HG02840 (cell line): ENCODE data around the gene RELB.
"Not testable (repeated sequence)": the region's sequence is repeated elsewhere in the genome, so short reads cannot be mapped to it uniquely, and the experiment has no call there.

ENCODE experiments used
- ATAC-seq: cut with Tn5 transposase; IDR thresholded peaks from one replicate; pipeline ENCODE4 v1.9.1; 2021; ENCODE audit warnings: mild to moderate bottlenecking, moderate library complexity, moderate number of reproducible peaks; ENCODE audit not compliant: unreplicated experiment, low FRiP score

The RELB gene

DNA sequence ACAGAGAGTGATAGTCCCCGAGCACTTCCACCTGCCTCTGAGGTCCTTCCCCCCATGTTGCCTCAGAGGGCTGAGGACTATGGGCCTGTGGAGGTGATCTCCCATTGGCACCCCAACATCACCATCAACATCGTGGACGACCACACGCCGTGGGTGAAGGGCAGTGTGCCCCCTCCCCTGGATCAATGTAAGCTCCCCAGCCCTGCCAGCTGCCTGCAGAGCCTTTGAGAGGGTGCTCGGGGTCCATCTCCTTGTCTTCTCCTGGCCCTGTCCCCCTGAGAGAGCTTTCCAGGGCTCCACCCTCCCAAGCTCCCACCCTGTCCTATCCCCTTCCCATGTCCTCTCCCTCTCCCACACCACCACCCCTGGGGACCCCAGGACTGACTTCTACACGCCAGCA, 14.9 kb upstream of the RELB start:
- ATAC-seq: no peak

DNA sequence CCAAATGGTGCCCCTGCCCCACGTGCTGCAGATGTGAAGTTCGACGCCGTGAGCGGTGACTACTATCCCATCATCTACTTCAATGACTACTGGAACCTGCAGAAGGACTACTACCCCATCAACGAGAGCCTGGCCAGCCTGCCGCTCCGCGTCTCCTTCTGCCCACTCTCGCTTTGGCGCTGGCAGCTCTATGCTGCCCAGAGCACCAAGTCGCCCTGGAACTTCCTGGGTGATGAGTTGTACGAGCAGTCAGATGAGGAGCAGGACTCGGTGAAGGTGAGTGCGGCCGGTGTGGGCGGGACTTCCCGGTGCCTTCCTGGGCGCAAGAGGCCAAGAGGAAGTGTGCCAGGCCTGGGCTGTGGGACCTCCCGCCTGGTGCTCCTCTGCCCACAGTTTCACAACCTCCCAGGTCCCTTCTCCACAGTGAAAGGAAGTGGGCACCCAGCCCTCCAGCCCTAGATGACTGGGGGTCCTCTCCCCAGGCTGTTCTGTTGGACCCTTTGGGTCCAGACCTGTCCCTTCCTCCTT, 14.1 kb upstream of the RELB start:
- no peak for ATAC-seq

DNA sequence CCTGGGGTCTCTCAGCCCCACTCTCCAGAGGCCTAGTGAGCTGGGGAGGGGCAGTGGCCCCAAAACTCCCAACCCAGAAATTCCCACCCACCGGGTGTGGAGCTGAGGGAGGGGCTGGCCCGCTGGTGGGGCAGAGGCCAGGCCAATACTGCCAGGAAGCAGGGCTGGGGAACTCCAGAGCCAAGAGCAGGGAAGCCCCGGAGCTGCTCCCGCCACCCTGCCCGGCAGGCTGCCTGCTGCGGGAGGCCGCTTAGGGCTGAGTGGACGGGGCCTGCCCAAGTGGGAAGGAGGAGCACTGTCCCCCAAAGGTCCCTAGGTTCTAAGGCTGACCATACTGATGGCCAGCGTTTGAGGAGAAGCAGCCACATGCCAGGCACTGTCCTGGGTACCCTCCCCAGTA, 13.0 kb upstream of the RELB start:
- no peak for ATAC-seq

DNA sequence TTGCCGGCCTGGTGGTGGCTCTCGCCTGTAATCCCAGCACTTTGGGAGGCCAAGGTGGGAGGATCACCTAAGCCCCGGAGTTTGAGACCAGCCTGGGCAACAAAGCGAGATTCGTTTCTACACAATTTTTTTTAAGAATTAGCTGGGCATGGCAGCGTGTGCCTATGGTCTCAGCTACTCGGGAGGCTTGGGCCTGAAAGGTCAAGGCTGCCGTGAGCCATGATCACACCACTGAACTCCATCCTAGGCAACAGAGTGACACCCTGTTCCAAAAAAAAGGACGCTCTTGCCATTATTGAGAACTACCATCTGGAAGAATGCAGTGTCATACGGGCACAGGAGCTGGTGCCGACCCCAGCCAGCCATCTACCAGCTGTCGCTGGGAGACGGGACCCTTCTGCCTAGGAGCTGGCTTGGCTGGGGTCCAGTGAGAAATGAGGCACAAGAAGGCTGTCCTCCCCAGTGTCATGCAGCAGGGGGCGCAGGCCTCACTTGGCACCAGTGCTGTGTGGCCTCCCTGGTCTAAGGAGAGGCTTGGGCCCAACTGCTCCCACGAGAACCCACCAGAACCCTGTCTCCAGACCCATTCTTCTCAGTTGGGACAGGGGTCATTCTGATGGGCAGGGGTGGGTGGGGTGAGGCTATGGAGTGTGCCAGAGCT, 12.2 kb upstream of the RELB start:
- ATAC-seq: no peak

DNA sequence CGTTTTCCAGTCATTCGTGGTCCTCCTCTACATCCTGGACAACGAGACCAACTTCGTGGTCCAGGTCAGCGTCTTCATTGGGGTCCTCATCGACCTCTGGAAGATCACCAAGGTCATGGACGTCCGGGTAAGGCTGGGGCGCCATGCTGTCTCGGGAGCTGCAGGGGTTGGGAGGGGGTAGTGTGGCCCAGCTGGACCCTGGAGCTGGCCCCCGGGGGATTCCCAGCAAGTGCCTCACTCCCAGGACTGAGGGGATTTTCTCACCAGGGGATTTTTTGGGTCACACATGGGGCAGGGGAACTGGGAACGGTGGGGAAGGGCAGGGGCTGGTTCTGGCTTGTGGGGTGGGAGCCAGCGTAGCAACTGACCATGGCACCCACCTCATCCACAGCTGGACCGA, 10.8 kb upstream of the RELB start:
- no peak for ATAC-seq

DNA sequence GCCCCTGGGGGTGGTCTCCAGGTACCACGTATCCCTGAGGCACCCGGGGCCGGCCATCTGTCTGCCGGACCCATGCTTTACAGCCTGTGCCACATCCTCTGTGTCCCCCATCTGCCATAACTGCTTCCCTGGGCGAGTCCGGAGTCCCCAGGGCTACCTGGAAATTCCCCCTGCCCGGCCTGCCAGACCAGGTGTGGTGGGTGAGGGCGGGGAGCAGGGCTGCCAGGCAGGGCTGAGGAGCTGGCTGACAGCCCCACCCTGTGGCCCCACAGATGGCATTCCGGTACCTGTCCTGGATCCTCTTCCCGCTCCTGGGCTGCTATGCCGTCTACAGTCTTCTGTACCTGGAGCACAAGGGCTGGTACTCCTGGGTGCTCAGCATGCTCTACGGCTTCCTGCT, 10.3 kb upstream of the RELB start:
- no peak for ATAC-seq

DNA sequence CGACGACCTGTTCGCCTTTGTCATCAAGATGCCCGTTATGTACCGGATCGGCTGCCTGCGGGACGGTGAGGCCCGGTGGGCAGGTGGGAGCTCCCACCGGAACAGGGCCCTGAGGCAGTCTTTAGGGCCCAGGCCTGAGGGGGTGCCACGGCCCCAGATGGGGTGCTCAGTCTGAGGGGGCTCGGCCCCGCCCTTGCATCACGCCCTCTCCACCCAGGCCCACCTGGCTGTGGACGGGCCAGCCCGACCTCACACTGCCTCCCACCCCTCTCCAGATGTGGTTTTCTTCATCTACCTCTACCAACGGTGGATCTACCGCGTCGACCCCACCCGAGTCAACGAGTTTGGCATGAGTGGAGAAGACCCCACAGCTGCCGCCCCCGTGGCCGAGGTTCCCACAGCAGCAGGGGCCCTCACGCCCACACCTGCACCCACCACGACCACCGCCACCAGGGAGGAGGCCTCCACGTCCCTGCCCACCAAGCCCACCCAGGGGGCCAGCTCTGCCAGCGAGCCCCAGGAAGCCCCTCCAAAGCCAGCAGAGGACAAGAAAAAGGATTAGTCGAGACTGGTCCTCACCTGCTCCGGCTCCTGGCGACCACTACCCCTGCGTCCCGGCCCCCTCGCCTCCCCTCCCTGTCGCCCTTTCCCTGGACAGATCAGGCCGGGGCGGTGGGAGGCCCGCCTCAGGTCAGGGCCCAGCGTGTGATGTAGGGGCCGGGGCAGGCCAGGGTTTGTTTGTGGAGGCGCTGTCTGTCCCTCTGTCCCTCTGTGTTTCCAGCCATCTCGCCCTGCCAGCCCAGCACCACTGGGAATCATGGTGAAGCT, 8.7 kb upstream of the RELB start:
- no peak for ATAC-seq

DNA sequence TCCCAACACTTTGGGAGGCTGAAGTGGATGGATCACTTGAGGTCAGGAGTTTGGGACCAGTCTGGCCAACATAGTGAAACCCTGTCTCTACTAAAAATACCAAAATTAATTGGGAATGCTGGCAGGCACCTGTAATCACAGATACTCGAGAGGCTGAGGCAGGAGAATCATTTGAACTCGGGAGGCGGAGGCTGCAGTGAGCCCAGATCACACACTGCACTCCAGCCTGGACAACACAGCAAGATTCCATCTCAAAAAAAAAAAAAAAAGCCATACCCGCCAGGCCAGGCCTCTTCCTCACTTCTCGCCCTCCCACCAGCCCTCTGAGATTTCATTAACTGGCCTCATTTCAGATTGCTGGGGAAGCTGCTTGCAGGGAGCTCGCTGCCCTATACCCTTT, 7.7 kb upstream of the RELB start:
- ATAC-seq: no peak

DNA sequence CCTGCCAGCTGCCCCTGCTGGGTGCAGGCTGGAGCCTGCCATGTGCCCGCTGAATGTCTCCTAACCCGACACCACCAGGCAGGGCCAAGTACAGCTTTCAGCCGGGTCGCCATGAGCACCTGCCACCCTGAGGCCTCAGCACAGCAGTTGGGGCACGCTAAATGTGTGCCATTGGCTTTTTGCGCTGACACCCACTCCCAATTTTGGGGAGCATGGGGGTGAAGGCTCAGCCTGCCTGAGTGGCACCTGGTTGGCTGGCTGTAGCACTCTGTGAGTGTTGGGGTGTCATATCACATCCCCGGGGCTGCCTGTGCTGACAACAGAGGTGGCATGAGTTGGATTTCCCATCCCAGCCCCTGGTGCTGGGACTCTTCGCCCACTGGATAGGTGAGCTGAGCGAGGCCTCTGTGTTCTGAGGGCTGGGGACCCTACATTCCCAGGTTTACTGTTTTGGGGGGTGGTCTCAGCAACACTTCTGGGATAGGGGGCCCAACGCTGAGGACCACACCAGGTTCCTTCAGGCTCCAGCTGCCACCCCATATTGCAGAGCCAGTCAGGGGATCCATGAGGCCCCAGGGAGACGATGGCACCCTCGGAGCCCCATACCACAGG, 7.2 kb upstream of the RELB start:
- no peak for ATAC-seq

DNA sequence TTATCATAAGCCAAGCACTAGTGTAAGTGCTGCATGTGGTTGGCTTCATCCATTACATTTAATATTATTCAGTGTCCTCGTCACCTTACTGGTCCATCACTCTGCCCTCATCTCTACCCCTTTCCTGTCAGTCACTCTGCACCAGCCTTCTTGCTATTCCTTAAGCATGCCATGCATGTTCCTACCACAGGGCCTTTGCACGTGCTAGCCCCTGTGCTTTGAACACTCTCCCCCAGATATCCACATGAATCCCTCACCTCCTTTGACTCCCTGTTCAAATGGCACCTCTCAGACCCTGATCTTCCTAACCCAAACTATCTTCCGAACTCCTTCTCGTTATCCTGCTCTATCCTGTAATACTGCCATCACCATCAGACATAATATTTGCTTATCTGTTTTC, 3.2 kb upstream of the RELB start:
- no peak for ATAC-seq

DNA sequence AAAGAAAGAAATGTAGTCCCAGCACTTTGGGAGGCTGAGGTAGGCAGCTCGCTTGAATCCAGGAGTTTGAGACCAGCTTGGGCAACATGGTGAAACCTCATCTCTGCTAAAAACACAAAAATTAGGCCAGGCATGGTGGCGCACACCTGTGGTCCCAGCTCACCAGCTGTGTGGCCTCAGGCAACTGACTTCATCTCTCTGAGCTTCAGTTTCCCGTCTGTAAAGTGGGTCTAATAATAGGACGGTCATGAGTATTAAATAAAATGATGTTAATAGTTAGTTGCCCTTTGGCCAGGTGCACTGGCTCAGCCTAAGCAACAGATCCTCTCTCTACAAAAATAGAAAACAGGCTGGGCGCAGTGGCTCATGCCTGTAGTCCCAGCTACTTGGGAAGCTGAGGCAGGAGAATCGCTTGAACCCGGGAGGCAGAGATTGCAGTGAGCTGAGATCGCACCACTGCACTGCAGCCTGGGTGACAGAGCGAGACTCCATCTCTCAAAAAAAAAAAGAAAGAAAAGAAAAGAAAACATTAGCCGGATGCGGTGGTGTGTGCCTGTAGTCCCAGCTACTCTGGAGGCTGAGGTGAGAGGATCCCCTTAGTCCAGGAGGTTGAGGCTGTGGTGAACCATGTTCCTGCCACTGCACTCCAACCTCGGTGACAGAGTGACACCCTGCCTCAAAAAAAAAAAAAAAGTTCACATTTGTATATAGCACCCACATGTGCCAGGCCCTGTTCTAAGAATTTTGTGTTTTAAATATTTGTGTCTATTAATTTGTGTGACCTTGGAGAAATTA, 1.9 kb upstream of the RELB start:
- ATAC-seq: not testable (repeated sequence)

DNA sequence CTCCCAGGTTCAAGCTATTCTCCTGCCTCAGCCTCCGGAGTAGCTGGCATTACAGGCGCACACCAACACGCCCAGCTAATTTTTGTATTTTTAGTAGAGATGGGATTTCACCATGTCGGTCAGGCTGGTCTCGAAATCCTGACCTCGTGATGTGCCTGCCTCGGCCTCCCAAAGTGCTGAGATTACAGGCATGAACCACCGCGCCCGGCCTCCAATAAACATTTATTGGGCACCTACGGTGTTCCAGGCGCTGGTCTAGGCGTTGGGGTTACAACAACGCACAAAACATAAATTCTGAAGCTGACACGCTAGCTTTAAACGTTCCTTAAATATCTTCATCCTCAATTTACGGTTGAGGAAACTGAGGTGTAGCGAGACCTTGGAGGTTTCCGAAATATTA, 599 bp upstream of the RELB start:
- not testable (repeated sequence) for ATAC-seq

DNA sequence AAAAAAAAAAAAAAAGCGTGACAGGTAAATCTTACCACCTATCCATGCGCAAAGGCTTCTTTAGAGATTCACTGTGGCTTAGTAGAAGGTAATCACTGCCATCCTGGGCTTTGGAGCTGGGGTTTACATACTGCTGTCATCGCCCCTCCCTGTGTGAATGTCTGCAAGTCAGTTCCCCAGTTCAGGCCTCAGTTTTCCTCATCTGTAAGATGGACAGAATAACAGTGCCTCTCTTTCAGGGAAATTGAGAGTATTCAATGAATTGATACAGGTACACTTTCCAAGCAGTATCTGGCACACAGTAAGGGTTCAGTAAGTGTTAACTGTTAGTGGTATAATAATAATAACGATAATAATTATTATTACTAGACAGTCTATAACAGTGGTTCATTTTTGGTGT, 2.2 kb downstream of the RELB start:
- ATAC-seq: no peak

DNA sequence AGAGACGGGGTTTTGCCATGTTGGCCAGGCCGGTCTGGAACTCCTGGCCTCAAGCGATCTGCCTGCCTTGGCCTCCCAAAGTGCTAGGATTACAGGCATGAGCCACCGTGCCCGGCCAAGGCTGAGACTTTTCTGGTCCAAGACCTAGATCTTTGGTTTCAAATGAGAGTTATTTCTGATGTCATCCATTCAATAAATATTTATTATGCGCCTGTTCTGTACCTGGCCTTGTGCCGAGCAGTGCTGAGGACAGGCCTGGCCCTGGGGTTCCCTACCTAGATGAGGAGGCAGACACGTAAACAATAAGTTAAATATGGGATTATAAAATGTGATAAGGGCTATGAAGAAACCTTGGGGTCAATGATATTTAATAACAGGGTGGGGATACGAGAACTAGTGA, 4.5 kb downstream of the RELB start:
- no peak for ATAC-seq

DNA sequence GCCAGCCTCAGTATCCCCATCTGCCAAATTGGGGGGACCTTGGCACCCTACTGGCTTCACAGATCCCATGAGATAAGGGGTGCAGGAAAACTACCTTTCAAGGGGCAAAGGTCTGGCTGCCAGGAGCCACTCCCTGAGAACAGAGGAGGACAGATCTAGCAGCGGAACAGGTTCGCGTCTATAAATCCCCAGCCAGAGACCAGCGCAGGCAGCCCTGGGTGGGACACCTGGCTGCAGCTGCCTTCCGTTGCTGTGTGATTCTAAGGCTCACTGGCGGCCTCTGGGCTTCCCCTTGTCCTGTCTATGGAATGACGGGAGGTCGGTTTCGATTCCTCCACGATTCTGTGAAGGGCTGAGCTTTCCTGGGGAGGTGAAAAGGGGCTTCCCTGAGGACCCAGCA, 7.3 kb downstream of the RELB start:
- no peak for ATAC-seq

DNA sequence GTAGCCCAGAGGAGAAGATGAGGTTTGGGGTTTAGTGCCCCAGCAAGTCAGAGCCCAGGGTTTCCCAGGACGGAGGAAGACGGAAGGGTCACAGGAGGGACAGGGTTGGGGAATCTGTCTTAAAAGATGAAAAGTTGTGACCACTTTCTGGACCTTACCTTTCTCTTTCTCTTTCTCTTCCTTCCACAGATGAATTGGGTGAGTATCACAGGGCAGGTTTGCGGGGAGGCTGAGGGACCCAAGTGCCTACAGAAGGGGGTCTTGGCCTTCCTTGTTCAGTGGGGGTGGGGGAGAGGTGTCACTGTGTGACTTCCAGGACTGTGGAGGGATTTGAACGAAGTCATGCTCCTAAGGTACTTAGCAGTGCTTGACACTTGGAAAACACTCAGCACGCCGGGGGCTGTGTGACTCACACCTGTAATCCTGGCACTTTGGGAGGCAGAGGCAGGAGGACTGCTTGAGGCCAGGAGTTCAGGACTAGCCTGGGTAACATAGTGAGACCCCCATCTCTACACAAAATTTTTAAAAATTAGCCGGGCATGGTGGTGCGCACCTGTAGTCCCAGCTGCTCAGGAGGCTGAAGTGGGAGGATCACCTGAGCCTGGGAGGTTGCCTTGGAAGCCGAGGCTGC, 8.5 kb downstream of the RELB start:
- no peak for ATAC-seq

DNA sequence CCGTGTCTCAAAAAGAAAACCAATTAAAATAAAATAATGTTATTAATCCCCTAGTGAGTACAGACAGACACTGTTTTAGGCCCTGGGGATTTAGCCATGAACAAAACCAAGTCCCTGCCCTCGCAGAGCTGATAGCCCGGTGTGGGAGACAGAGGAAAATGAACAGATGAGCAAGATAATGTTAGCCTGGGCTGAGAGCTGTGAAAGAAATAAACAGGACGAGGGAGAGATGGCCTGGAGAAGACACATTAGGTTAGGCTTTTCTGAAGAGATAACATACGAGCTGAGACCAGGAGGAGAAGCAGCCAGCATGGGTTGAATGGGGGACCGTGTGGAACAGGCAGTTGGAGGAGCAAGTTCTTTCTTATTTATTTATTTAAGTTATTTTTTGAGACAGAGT, 9.0 kb downstream of the RELB start:
- ATAC-seq: no peak

DNA sequence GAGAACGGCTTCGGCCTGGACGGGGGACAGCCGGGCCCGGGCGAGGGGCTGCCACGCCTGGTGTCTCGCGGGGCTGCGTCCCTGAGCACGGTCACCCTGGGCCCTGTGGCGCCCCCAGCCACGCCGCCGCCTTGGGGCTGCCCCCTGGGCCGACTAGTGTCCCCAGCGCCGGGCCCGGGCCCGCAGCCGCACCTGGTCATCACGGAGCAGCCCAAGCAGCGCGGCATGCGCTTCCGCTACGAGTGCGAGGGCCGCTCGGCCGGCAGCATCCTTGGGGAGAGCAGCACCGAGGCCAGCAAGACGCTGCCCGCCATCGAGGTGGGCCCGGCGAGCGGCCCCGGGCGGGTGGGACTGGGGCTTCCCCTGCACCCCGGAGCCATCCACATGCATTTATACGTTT, 10.7 kb downstream of the RELB start:
- ATAC-seq: no peak

DNA sequence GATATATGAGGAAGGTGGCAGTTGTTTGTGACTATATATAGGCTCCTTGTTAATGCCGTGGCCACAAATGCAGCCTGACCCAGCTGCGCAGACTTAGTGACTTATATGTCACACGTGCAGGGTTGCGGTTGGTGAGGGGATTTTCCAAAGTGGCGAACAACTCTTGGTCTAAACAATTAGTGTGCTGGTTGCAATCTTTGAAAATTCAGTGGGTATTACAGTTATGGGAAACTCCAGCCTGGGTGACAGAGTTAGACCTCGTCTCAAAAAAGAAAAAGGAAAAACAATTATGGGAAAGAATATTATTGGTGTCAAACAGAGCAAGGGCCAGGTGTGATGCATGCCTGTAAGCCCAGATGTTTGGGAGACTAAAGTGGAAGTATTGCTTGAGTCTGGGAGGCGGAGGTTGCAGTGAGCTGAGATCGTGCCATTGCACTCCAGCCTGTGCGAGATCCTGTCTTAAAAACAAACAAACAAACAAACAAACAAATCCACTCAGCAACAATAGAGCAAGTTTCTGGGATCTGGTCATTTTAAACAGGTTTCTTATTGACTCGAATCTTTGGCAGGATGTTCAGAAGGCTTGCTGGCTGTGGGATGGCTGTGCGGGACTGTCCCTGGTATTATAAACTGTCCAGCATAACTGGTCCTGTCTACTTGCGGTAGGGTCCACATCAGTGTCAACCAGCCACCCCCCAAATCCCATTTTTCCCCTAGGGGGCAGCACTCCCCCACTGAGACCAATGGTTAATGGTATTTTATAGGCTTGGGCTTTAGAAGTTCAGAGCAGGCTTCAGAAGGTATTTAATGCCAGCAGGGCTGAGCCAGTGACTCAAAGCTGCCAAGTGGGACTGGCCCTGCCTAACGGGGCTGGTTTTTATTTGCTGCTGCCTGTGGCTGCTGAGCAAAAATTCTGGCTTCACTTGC, 15.4 kb downstream of the RELB start:
- peak; percentile 70 for ATAC-seq
